Mesenchymal stem cell (in vitro differentiated cells and primary cell): ENCODE data around the gene SAMD4B.
"Not testable (repeated sequence)": the region's sequence is repeated elsewhere in the genome, so short reads cannot be mapped to it uniquely, and the experiment has no call there.

Source experiments
- DNase-seq: peaks from one replicate; pipeline ENCODE4 v3.0.0-alpha.2; 2013
- H2AFZ ChIP-seq: one replicate; pipeline ENCODE4 v1.6.1; 2013; ENCODE audit warnings: low read depth, mild to moderate bottlenecking, control low read depth, inconsistent platforms, low read length, moderate library complexity
- H2AK5ac ChIP-seq: 2 replicates; pipeline ENCODE4 v1.6.1; 2013; ENCODE audit warnings: low read length, moderate library complexity, mild to moderate bottlenecking, inconsistent platforms; ENCODE audit not compliant: severe bottlenecking
- H2BK120ac ChIP-seq: one replicate; pipeline ENCODE4 v1.6.1; 2013; ENCODE audit warnings: low read depth, mild to moderate bottlenecking, inconsistent platforms, low read length, moderate library complexity
- H2BK12ac ChIP-seq, 2 experiments: one replicate each; pipeline ENCODE4 v1.6.1; 2013; ENCODE audit warnings: inconsistent platforms in 2 of 2, low read length in 2 of 2, mild to moderate bottlenecking in 2 of 2, moderate library complexity in 2 of 2, control low read depth in 1 of 2
- H2BK15ac ChIP-seq: one replicate; pipeline ENCODE4 v1.6.1; 2013; ENCODE audit warnings: mild to moderate bottlenecking, low read depth, inconsistent platforms; ENCODE audit not compliant: poor library complexity, severe bottlenecking
- H2BK5ac ChIP-seq: 2 replicates; pipeline ENCODE4 v1.6.1; 2013; ENCODE audit warnings: low read depth, mild to moderate bottlenecking, low read length, control low read depth, inconsistent platforms; ENCODE audit not compliant: poor library complexity, severe bottlenecking
- H3K14ac ChIP-seq, 2 experiments: one replicate each; pipeline ENCODE4 v1.6.1; 2013; ENCODE audit warnings: inconsistent platforms in 2 of 2, low read length in 2 of 2, control low read depth in 1 of 2, mild to moderate bottlenecking in 1 of 2, moderate library complexity in 1 of 2
- H3K18ac ChIP-seq, 2 experiments: one replicate each; pipeline ENCODE4 v1.6.1; 2013; ENCODE audit warnings: inconsistent platforms in 2 of 2, low read length in 2 of 2, control low read depth in 1 of 2, low read depth in 1 of 2, mild to moderate bottlenecking in 1 of 2
- H3K23ac ChIP-seq, 2 experiments: one replicate each; pipeline ENCODE4 v1.6.1; 2013; ENCODE audit warnings: inconsistent platforms in 2 of 2, low read length in 2 of 2, mild to moderate bottlenecking in 2 of 2, moderate library complexity in 2 of 2, control low read depth in 1 of 2
- H3K27ac ChIP-seq: 2 replicates; pipeline ENCODE4 v1.5.1; 2013; ENCODE audit warnings: mild to moderate bottlenecking, moderate library complexity, low read length, control low read depth, inconsistent platforms; ENCODE audit not compliant: poor library complexity, severe bottlenecking
- H3K27me3 ChIP-seq, 2 experiments: 2 replicates each; pipeline versions ENCODE4 v1.6.1 to v1.7.0; 2013; ENCODE audit warnings: low read length in 2 of 2, mild to moderate bottlenecking in 2 of 2, moderate library complexity in 2 of 2, control low read depth in 1 of 2, inconsistent platforms in 1 of 2; ENCODE audit not compliant: control insufficient read depth in 1 of 2, insufficient read depth in 1 of 2
- H3K36me3 ChIP-seq, 2 experiments: 2 replicates each; pipeline versions ENCODE4 v1.6.1 to v1.7.0; 2013; ENCODE audit warnings: low read length in 2 of 2, control low read depth in 1 of 2, inconsistent platforms in 1 of 2, low read depth in 1 of 2, mild to moderate bottlenecking in 1 of 2; ENCODE audit not compliant: insufficient read depth in 2 of 2, control insufficient read depth in 1 of 2
- H3K4ac ChIP-seq, 2 experiments: one replicate each; pipeline ENCODE4 v1.6.1; 2013; ENCODE audit warnings: inconsistent platforms in 2 of 2, low read length in 2 of 2, mild to moderate bottlenecking in 2 of 2, moderate library complexity in 2 of 2, control low read depth in 1 of 2, low read depth in 1 of 2
- H3K4me1 ChIP-seq: 2 replicates; pipeline ENCODE4 v1.6.1; 2013; ENCODE audit warnings: low read depth, low read length, control low read depth; ENCODE audit not compliant: control insufficient read depth, insufficient read depth
- H3K4me2 ChIP-seq: 2 replicates; pipeline ENCODE4 v1.6.1; 2013; ENCODE audit warnings: low read length, mild to moderate bottlenecking, inconsistent platforms; ENCODE audit not compliant: poor library complexity, severe bottlenecking
- H3K4me3 ChIP-seq, 2 experiments: 2 replicates each; pipeline versions ENCODE4 v1.5.1 to v1.7.0; 2013; ENCODE audit warnings: low read length in 2 of 2, mild to moderate bottlenecking in 2 of 2, control low read depth in 1 of 2, low read depth in 1 of 2; ENCODE audit not compliant: insufficient read depth in 1 of 2
- H3K79me1 ChIP-seq: replicated peaks from 2 replicates; pipeline ENCODE4 v1.6.1; 2013; ENCODE audit warnings: mild to moderate bottlenecking, control low read depth, low read length, inconsistent platforms; ENCODE audit not compliant: poor library complexity, severe bottlenecking
- H3K9ac ChIP-seq: 2 replicates; pipeline ENCODE4 v1.7.0; 2013; ENCODE audit warnings: mild to moderate bottlenecking, low read length, moderate library complexity
- H3K9me3 ChIP-seq: 2 replicates; pipeline ENCODE4 v1.7.0; 2013; ENCODE audit warnings: mild to moderate bottlenecking, low read length; ENCODE audit not compliant: control insufficient read depth
- H4K8ac ChIP-seq: one replicate; pipeline ENCODE4 v1.6.1; 2013; ENCODE audit warnings: inconsistent platforms, mild to moderate bottlenecking, low read length, moderate library complexity
- H4K91ac ChIP-seq: one replicate; pipeline ENCODE4 v1.6.1; 2013; ENCODE audit warnings: mild to moderate bottlenecking, low read length, inconsistent platforms
- WGBS: methylation state at CpG from one replicate; pipeline ENCODE4 v1.1.7; 2013; ENCODE audit warnings: mixed read lengths; 5-methylcytosine and 5-hydroxymethylcytosine counted together

SAMD4B gene

GRCh38 chr19:39308531-39309304, 33.5 kb upstream of the SAMD4B start:
- Histone ChIP-seq H2AFZ (no peak overlapping the region), H3K9ac (no peak overlapping the region), H3K14ac (no peak overlapping the region), H3K27ac (no peak overlapping the region), H3K4me2 (no peak overlapping the region), H3K27me3 (peaks cover 56 to 73% of the 10 kb centered on the region in 2 experiments), H2BK15ac (no peak overlapping the region), H3K4me3 (no peak overlapping the region), H2BK5ac (no peak overlapping the region), H3K9me3 (no peaks in the 10 kb centered on the region), H3K79me1 (no peaks in the 10 kb centered on the region), H3K23ac (no peak overlapping the region), H3K4me1 (peaks cover 14% of the 10 kb centered on the region), H3K18ac (no peak overlapping the region), H2BK12ac (no peak overlapping the region), H3K4ac (no peak overlapping the region), H4K91ac (no peak overlapping the region), H4K8ac (no peak overlapping the region), H2AK5ac (no peak overlapping the region), H3K36me3 (no peaks in the 10 kb centered on the region), H2BK120ac (no peak overlapping the region)
- no peak for DNase-seq
- 45% methylated on average over 18 of the region's 18 CpGs for WGBS

GRCh38 chr19:39309305-39309670, 32.9 kb upstream of the SAMD4B start:
- H3K79me1 ChIP-seq, H3K23ac ChIP-seq, H3K4ac ChIP-seq, H2AK5ac ChIP-seq, H2AFZ ChIP-seq, H3K14ac ChIP-seq, H4K91ac ChIP-seq, H2BK15ac ChIP-seq, DNase-seq, H2BK12ac ChIP-seq, H3K4me2 ChIP-seq, H4K8ac ChIP-seq, H3K4me3 ChIP-seq, H3K36me3 ChIP-seq, H2BK120ac ChIP-seq, H3K9me3 ChIP-seq, H2BK5ac ChIP-seq, H3K27ac ChIP-seq, H3K18ac ChIP-seq, H3K9ac ChIP-seq: not testable (repeated sequence)
- peaks cover 14% of the 10 kb centered on the region for H3K4me1 ChIP-seq
- 93% methylated on average over 7 of the region's 7 CpGs for WGBS
- peaks cover 51 to 68% of the 10 kb centered on the region in 2 experiments for H3K27me3 ChIP-seq

GRCh38 chr19:39310558-39311311, 31.5 kb upstream of the SAMD4B start:
- Histone ChIP-seq H3K4me2 (no peak overlapping the region), H3K23ac (peak overlapping the region in 1 of 2 experiments; percentile 28), H3K36me3 (peaks cover 0 to 5% of the 10 kb centered on the region in 2 experiments), H3K14ac (no peak overlapping the region), H4K91ac (no peak overlapping the region), H2AFZ (no peak overlapping the region), H3K27ac (no peak overlapping the region), H3K4ac (no peak overlapping the region), H3K4me3 (no peak overlapping the region), H2BK120ac (no peak overlapping the region), H3K79me1 (no peaks in the 10 kb centered on the region), H2BK15ac (no peak overlapping the region), H2BK5ac (no peak overlapping the region), H2AK5ac (no peak overlapping the region), H2BK12ac (no peak overlapping the region), H3K9me3 (no peaks in the 10 kb centered on the region), H3K4me1 (peaks cover 14% of the 10 kb centered on the region), H3K27me3 (peaks cover 36 to 53% of the 10 kb centered on the region in 2 experiments), H3K9ac (no peak overlapping the region), H4K8ac (no peak overlapping the region), H3K18ac (no peak overlapping the region)
- no peak for DNase-seq
- WGBS, result 61% methylated on average over 11 of the region's 11 CpGs

- Histone ChIP-seq H2BK5ac (no peak overlapping the region), H3K18ac (no peak overlapping the region), H2BK12ac (no peak overlapping the region), H3K27me3 (peaks cover 22 to 39% of the 10 kb centered on the region in 2 experiments), H4K91ac (no peak overlapping the region), H3K4ac (no peak overlapping the region), H3K27ac (no peak overlapping the region), H3K36me3 (peaks cover 0 to 5% of the 10 kb centered on the region in 2 experiments), H3K9ac (no peak overlapping the region), H3K9me3 (no peaks in the 10 kb centered on the region), H3K4me3 (no peak overlapping the region), H2BK15ac (no peak overlapping the region), H3K23ac (no peak overlapping the region), H2AK5ac (no peak overlapping the region), H3K14ac (no peak overlapping the region), H4K8ac (no peak overlapping the region), H3K4me2 (no peak overlapping the region), H2AFZ (no peak overlapping the region), H2BK120ac (no peak overlapping the region), H3K4me1 (peaks cover 2% of the 10 kb centered on the region), H3K79me1 (no peaks in the 10 kb centered on the region)
- DNase-seq, result no peak
- 95% methylated on average over 64 of the region's 64 CpGs for WGBS
Observed at GRCh38 chr19:39314016-39314728, 28.0 kb upstream of the SAMD4B start.
